HL-60 (cell line): ENCODE data around the gene ZNF672.

Experiments
- DNase-seq, 2 experiments: peaks; one replicate each; pipeline ENCODE4 v3.0.0-alpha.2; 2010 to 2020; ENCODE audit warnings: low read depth in 1 of 2, low spot score in 1 of 2
- H3K27ac ChIP-seq: fragments of 250-450 bp; sonication (Bioruptor Pico); replicated peaks from 2 replicates; pipeline ENCODE4 v1.5.1; 2020; ENCODE audit warnings: mild to moderate bottlenecking, moderate library complexity
- H3K27me3 ChIP-seq: fragments of 250-450 bp; sonication (Bioruptor Pico); 2 replicates; pipeline ENCODE4 v1.5.1; 2021; ENCODE audit warnings: mild to moderate bottlenecking, moderate library complexity; ENCODE audit not compliant: insufficient read depth, poor library complexity, severe bottlenecking
- H3K4me3 ChIP-seq: replicated peaks from 2 replicates; pipeline ENCODE4 v1.5.1; 2011; ENCODE audit warnings: mild to moderate bottlenecking, control low read depth, low read length; ENCODE audit not compliant: insufficient read depth
- CTCF ChIP-seq: IDR thresholded peaks from one replicate; pipeline ENCODE4 v1.5.1; 2011; ENCODE audit warnings: low read length, control low read depth, inconsistent platforms; ENCODE audit not compliant: insufficient read depth
- GABPA ChIP-seq: IDR thresholded peaks from 2 replicates; pipeline ENCODE4 v1.6.1; 2012; ENCODE audit warnings: low read depth
- POLR2AphosphoS5 ChIP-seq: IDR thresholded peaks from 2 replicates; pipeline ENCODE4 v1.6.1; 2012; ENCODE audit warnings: low read depth
- REST ChIP-seq: IDR thresholded peaks from 2 replicates; pipeline ENCODE4 v1.6.1; 2012; ENCODE audit warnings: low read depth; ENCODE audit not compliant: insufficient replicate concordance
- SPI1 ChIP-seq: IDR thresholded peaks from 2 replicates; pipeline ENCODE4 v1.6.1; 2012; ENCODE audit warnings: low read depth, mild to moderate bottlenecking, borderline replicate concordance

The ZNF672 gene

DNA sequence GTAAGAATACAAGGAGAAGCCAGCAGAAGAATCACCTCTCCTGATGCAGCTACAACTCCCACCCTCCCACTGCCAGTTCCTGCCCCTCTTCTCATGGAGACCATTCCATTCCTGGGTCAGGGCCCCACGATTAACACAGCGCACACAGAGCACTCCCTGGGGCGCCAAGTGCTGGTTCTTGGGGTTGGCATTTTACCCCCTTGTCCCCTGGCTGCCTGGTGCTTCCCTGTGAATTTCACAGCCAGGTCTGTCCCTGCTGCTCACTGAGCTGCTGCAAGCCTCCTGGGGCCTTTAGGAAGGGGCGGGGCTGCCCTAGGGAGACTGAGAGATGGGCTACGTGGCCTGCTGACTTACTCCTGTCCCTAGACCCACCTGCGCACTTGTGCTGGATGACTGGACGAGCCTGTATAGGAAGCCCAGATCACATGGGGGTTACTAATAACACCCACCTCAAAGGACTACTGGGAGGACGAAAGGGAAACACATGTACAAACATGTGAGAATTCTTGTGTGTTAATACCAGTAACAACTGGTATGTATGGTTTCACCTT lies 4.8 kb downstream of the ZNF672 start:
- no peak for DNase-seq
- H3K27ac ChIP-seq = no peak overlapping the region
- no peak overlapping the region for H3K4me3 ChIP-seq
- TF ChIP-seq CTCF = no peak
- no peak for TF ChIP-seq POLR2AphosphoS5
- no peak for TF ChIP-seq GABPA
- no peak for TF ChIP-seq REST
- TF ChIP-seq SPI1 = no peak
- no peaks in the 10 kb centered on the region for H3K27me3 ChIP-seq

- no peak overlapping the region for H3K27ac ChIP-seq
- DNase-seq = no peak
- H3K27me3 ChIP-seq = no peaks in the 10 kb centered on the region
- no peak for TF ChIP-seq CTCF
- TF ChIP-seq POLR2AphosphoS5 = no peak
- no peak for TF ChIP-seq REST
- TF ChIP-seq SPI1 = no peak
- TF ChIP-seq GABPA = no peak
- H3K4me3 ChIP-seq = no peak overlapping the region
Observed at GRCh38 chr1:248843687-248844086, 5.7 kb downstream of the ZNF672 start.

DNA sequence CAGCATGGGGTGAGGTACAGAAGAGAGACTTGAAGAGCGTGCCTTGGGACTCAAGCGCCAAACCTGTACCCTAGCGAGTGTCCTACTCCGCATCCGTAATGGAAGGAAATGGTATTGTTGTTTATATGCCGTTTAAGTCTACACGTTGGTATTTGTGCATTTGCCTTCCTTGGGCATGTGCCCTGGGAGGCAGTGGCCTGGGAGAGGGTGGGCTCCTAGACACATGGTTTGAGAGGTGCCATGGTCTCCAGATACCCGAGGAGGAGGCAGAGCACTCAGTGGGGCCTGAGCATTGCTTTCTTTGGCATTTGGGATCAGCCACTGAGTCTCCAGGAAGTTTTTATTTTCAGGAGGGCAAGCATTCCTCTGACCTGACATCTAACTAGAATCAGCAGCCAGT lies 6.5 kb downstream of the ZNF672 start:
- H3K27ac ChIP-seq = no peak overlapping the region
- no peaks in the 10 kb centered on the region for H3K27me3 ChIP-seq
- H3K4me3 ChIP-seq = no peak overlapping the region
- no peak for TF ChIP-seq SPI1
- no peak for TF ChIP-seq POLR2AphosphoS5
- TF ChIP-seq CTCF = no peak
- no peak for TF ChIP-seq REST
- TF ChIP-seq GABPA = no peak
- no peak for DNase-seq
